ENCODE measurements around the gene APOBEC3C.
"Not testable (repeated sequence)": the region's sequence is repeated elsewhere in the genome, so short reads cannot be mapped to it uniquely, and the experiment has no call there.

APOBEC3C gene

GRCh38 chr22:38984224-38984623, 29.8 kb upstream of the APOBEC3C start:
- DNase-seq (ENCODE audit: low spot score) = no peak

- not testable (repeated sequence) for DNase-seq (ENCODE audit: low spot score)
Observed at GRCh38 chr22:38984784-38985757, 29.0 kb upstream of the APOBEC3C start.

GRCh38 chr22:38986629-38987028, 27.4 kb upstream of the APOBEC3C start:
- no peak for DNase-seq (ENCODE audit: low spot score)

GRCh38 chr22:38987171-38987895, 26.7 kb upstream of the APOBEC3C start:
- no peak for DNase-seq (ENCODE audit: low spot score)

- no peak for DNase-seq (ENCODE audit: low spot score)
Observed at GRCh38 chr22:38989466-38989865, 24.6 kb upstream of the APOBEC3C start.

GRCh38 chr22:38992871-38993371, 21.1 kb upstream of the APOBEC3C start:
- DNase-seq (ENCODE audit: low spot score) = not testable (repeated sequence)

- no peak for DNase-seq (ENCODE audit: low spot score)
Observed at GRCh38 chr22:38996105-38996504, 18.0 kb upstream of the APOBEC3C start.

- no peak for DNase-seq (ENCODE audit: low spot score)
Observed at GRCh38 chr22:38997518-38997917, 16.5 kb upstream of the APOBEC3C start.

GRCh38 chr22:39003165-39003638, 10.9 kb upstream of the APOBEC3C start:
- DNase-seq (ENCODE audit: low spot score) = peak; percentile 87

GRCh38 chr22:39007177-39007576, 6.9 kb upstream of the APOBEC3C start:
- DNase-seq (ENCODE audit: low spot score) = no peak

GRCh38 chr22:39008271-39008850, 5.7 kb upstream of the APOBEC3C start:
- not testable (repeated sequence) for DNase-seq (ENCODE audit: low spot score)

- no peak for DNase-seq (ENCODE audit: low spot score)
Observed at GRCh38 chr22:39010946-39011345, 3.1 kb upstream of the APOBEC3C start.

- no peak for DNase-seq (ENCODE audit: low spot score)
Observed at GRCh38 chr22:39012533-39013511, 1.2 kb upstream of the APOBEC3C start.

- DNase-seq (ENCODE audit: low spot score) = not testable (repeated sequence)
Observed at GRCh38 chr22:39013561-39013941, 506 bp upstream of the APOBEC3C start.

GRCh38 chr22:39014723-39015121, 665 bp downstream of the APOBEC3C start:
- not testable (repeated sequence) for DNase-seq (ENCODE audit: low spot score)

GRCh38 chr22:39016592-39016991, 2.5 kb downstream of the APOBEC3C start:
- no peak for DNase-seq (ENCODE audit: low spot score)

GRCh38 chr22:39017596-39018365, 3.7 kb downstream of the APOBEC3C start:
- DNase-seq (ENCODE audit: low spot score) = no peak

GRCh38 chr22:39020021-39020651, 6.1 kb downstream of the APOBEC3C start:
- not testable (repeated sequence) for DNase-seq (ENCODE audit: low spot score)

- no peak for DNase-seq (ENCODE audit: low spot score)
Observed at GRCh38 chr22:39021552-39022250, 7.6 kb downstream of the APOBEC3C start.

All from hepatic stellate cell (primary cell).